ENCODE results near the gene NFKBIA. TPM values are rescaled to one million over a fixed set of nuclear protein-coding genes. Genes with fewer than 3 reads are reported as not detected.
A peak's percentile ranks its signal among the peaks of the same experiment; 100 is the strongest.

NFKBIA gene
- total and polyA plus RNA-seq, 4 donors: 46.9 to 204 (median 86.3) TPM

GRCh38 chr14:35416108-35416750 is 11.7 kb upstream of the NFKBIA start:
- Histone ChIP-seq H3K9me3 (ENCODE audit: control insufficient read depth in 4 of 4, low read length in 3 of 4) (no peaks in the 10 kb centered on the region), H3K36me3 (ENCODE audit: control insufficient read depth in 4 of 4, insufficient read depth in 3 of 4, low read depth in 1 of 4, low read length in 3 of 4) (no peaks in the 10 kb centered on the region), H3K4me1 (ENCODE audit: control insufficient read depth in 4 of 4, insufficient read depth in 4 of 4, low read length in 3 of 4) (no peaks in the 10 kb centered on the region), H3K27ac (ENCODE audit: low read depth in 1 of 2, low read length in 2 of 2) (no peak overlapping the region), H3K27me3 (ENCODE audit: control insufficient read depth in 4 of 4, insufficient read depth in 4 of 4, low read length in 3 of 4) (no peaks in the 10 kb centered on the region), H3K9ac (ENCODE audit: low read depth in 1 of 2, low read length in 2 of 2) (no peak overlapping the region), H3K4me3 (ENCODE audit: low read depth in 1 of 3, low read length in 3 of 3) (no peak overlapping the region)
- no peak for DNase-seq (ENCODE audit: low spot score)
- TF ChIP-seq REST (IDR thresholded peaks at IDR 0.05): no peak
- TF ChIP-seq RAD21 (IDR thresholded peaks at IDR 0.05): no peak
- no peak for TF ChIP-seq EGR1 (IDR thresholded peaks at IDR 0.05; ENCODE audit: low read depth in 2 of 2)
- TF ChIP-seq FOXA1 (IDR thresholded peaks at IDR 0.05): no peak
- no peak for TF ChIP-seq NR2F2 (IDR thresholded peaks at IDR 0.05)
- WGBS: 70% methylated on average over 5 of the region's 5 CpGs

GRCh38 chr14:35414365-35414764 is 9.8 kb upstream of the NFKBIA start:
- no peaks in the 10 kb centered on the region for H3K4me1 ChIP-seq (ENCODE audit: control insufficient read depth in 4 of 4, insufficient read depth in 4 of 4, low read length in 3 of 4)
- no peak overlapping the region for H3K9ac ChIP-seq (ENCODE audit: low read depth in 1 of 2, low read length in 2 of 2)
- WGBS: 63% methylated on average over 4 of the region's 4 CpGs
- no peaks in the 10 kb centered on the region for H3K9me3 ChIP-seq (ENCODE audit: control insufficient read depth in 4 of 4, low read length in 3 of 4)
- no peaks in the 10 kb centered on the region for H3K27me3 ChIP-seq (ENCODE audit: control insufficient read depth in 4 of 4, insufficient read depth in 4 of 4, low read length in 3 of 4)
- DNase-seq (ENCODE audit: low spot score): no peak
- H3K4me3 ChIP-seq (ENCODE audit: low read depth in 1 of 3, low read length in 3 of 3): no peak overlapping the region
- no peak overlapping the region for H3K27ac ChIP-seq (ENCODE audit: low read depth in 1 of 2, low read length in 2 of 2)
- peak; percentile 32 for TF ChIP-seq NR2F2 (IDR thresholded peaks at IDR 0.05)
- no peak for TF ChIP-seq ATF3 (IDR thresholded peaks at IDR 0.05)
- TF ChIP-seq SP1 (IDR thresholded peaks at IDR 0.05): peak; percentile 9
- no peak for TF ChIP-seq GABPA (IDR thresholded peaks at IDR 0.05 in 1 of 2, conservative IDR thresholded peaks at IDR 0.05 in 1 of 2)
- TF ChIP-seq FOXA2 (IDR thresholded peaks at IDR 0.05): no peak
- no peaks in the 10 kb centered on the region for H3K36me3 ChIP-seq (ENCODE audit: control insufficient read depth in 4 of 4, insufficient read depth in 3 of 4, low read depth in 1 of 4, low read length in 3 of 4)

- H3K4me1 ChIP-seq (ENCODE audit: control insufficient read depth in 4 of 4, insufficient read depth in 4 of 4, low read length in 3 of 4): no peaks in the 10 kb centered on the region
- no peak for DNase-seq (ENCODE audit: low spot score)
Observed at GRCh38 chr14:35412272-35413056, 7.9 kb upstream of the NFKBIA start.

More at GRCh38 chr14:35412272-35413056, 7.9 kb upstream of the NFKBIA start:
- H3K27me3 ChIP-seq (ENCODE audit: control insufficient read depth in 4 of 4, insufficient read depth in 4 of 4, low read length in 3 of 4): no peaks in the 10 kb centered on the region
- WGBS: 94% methylated on average over 12 of the region's 12 CpGs
- no peak for TF ChIP-seq ATF3 (IDR thresholded peaks at IDR 0.05)
- TF ChIP-seq EGR1 (IDR thresholded peaks at IDR 0.05; ENCODE audit: low read depth in 2 of 2): no peak
- no peak for TF ChIP-seq ZBTB33 (IDR thresholded peaks at IDR 0.05)
- no peak for TF ChIP-seq GABPA (IDR thresholded peaks at IDR 0.05 in 1 of 2, conservative IDR thresholded peaks at IDR 0.05 in 1 of 2)
- TF ChIP-seq YY1 (IDR thresholded peaks at IDR 0.05): no peak
- H3K4me3 ChIP-seq (ENCODE audit: low read depth in 1 of 3, low read length in 3 of 3): no peak overlapping the region
- no peak overlapping the region for H3K9ac ChIP-seq (ENCODE audit: low read depth in 1 of 2, low read length in 2 of 2)
- no peaks in the 10 kb centered on the region for H3K9me3 ChIP-seq (ENCODE audit: control insufficient read depth in 4 of 4, low read length in 3 of 4)
- no peak overlapping the region for H3K27ac ChIP-seq (ENCODE audit: low read depth in 1 of 2, low read length in 2 of 2)
- H3K36me3 ChIP-seq (ENCODE audit: control insufficient read depth in 4 of 4, insufficient read depth in 3 of 4, low read depth in 1 of 4, low read length in 3 of 4): no peaks in the 10 kb centered on the region

Data from liver (tissue), 9 donors.